NK-92 (cell line): Measurements from ENCODE around the gene FNIP1.
"Not testable (repeated sequence)": the region's sequence is repeated elsewhere in the genome, so short reads cannot be mapped to it uniquely, and the experiment has no call there.

Experiments
- DNase-seq: peaks from one replicate; lab custom pipeline; 2025; ENCODE audit not compliant: unreplicated experiment; lab: John Stamatoyannopoulos, UW

The FNIP1 gene

GRCh38 chr5:131796793-131797693, at the start of gene FNIP1:
Gene FNIP1 (minus strand): TSS chr5:131797017. CDS start chr5:131796921, 96 bp downstream.
- peak; percentile 88 for DNase-seq

GRCh38 chr5:131846536-131846935, 49.7 kb upstream of the FNIP1 start:
- DNase-seq: no peak

GRCh38 chr5:131845828-131846227, 49.0 kb upstream of the FNIP1 start:
- no peak for DNase-seq

- not testable (repeated sequence) for DNase-seq
Observed at GRCh38 chr5:131842971-131843370, 46.2 kb upstream of the FNIP1 start.

DNA sequence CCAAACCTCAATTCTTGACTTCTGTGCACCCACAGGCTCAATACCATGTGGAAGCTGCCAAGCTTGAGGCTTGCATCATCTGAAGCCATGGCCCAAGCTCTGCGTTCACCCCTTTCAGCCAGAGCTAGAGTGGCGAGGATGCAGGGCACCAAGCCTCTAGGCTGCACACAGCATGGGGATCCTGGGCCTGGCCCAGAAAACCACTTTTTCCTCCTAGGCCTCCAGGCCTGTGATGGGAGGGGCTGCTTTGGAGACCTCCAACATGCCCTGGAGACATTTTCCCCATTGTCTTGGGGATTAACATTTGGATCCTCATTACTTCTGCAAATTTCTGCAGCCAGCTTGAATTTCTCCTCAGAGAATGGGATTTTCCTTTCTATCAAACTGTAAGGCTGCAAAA, 35.9 kb upstream of the FNIP1 start:
- not testable (repeated sequence) for DNase-seq

DNA sequence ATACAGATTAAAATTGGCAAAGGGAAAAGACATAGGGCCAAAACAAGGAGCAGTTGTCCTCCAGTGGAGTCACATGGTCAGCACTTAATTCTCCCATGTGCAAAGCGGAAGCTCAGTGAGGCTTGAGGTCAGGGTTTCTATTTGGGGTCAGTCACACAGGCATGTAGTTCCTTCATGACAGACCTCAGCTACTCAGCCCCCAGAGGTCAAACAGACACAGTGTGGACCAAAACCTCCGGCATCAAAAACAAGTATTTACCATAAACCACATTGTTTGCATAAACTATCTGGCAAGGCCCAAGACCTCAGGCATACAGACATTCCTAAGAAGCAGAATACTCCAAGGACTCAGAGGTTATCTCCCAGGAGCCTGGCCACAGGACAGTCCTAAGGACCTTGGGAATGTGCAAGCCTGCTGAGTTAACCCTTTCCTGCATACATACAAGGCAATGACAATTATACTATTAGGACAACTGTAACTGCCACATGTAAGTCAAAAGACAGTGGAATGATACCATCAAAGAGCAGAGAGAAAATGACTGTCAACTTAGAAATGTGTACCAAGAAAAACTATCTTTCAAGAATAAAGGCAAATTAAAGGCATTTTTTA, 28.7 kb upstream of the FNIP1 start:
- no peak for DNase-seq

GRCh38 chr5:131824631-131825030, 27.8 kb upstream of the FNIP1 start:
- no peak for DNase-seq

DNA sequence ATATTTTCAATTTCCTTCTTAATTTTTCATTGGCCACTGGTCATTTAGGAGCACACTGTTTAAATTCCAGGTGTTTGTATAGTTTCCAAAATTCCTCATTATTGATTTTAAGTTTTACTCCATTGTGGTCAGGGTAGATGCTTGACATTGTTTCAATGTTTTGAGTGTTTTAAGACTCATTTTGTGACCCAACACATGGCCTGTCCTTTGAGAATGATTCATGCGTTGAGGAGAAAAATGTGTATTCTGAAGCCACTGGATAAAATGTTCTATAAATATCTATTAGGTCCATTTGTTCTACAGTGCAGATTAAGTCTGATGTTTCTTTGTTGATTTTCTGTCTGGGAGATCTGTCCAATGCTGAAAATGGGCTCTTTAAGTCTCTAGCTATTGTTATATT, 24.4 kb upstream of the FNIP1 start:
- DNase-seq: no peak

DNA sequence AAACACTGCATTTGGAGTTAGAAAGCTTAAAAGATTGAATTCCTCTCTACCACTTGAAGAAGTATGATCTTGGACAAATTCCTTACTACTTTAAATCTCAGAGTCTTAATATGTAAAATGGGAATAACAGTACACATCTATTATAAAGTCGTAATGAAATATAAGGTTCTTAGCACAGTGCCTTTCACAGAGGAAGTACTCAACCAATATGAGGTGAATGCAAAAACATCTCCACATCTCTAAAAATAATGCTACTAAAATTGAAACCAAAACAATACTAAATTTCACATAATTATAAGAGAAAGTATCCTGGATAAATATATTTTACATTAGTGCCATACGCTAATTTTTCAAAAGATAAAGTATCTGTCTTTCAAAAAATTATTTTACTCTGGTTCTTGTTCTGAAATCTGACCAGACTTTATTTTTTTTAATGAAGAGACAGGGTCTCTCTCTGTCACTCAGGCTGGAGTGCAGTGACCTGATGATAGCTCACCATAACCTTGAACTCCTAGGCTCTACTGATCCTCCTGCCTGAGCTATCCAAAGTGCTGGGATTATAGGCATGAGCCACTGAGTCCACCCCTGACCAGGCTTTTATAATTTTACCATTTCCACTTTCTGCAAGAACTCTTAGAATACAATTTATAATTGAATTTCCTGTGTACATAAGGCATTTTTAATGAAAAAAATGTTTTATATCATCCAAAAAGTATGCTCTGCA, 21.3 kb upstream of the FNIP1 start:
- no peak for DNase-seq

- no peak for DNase-seq
Observed at GRCh38 chr5:131814990-131815389, 18.2 kb upstream of the FNIP1 start.

- DNase-seq: no peak
Observed at GRCh38 chr5:131812371-131813160, 15.7 kb upstream of the FNIP1 start.

DNA sequence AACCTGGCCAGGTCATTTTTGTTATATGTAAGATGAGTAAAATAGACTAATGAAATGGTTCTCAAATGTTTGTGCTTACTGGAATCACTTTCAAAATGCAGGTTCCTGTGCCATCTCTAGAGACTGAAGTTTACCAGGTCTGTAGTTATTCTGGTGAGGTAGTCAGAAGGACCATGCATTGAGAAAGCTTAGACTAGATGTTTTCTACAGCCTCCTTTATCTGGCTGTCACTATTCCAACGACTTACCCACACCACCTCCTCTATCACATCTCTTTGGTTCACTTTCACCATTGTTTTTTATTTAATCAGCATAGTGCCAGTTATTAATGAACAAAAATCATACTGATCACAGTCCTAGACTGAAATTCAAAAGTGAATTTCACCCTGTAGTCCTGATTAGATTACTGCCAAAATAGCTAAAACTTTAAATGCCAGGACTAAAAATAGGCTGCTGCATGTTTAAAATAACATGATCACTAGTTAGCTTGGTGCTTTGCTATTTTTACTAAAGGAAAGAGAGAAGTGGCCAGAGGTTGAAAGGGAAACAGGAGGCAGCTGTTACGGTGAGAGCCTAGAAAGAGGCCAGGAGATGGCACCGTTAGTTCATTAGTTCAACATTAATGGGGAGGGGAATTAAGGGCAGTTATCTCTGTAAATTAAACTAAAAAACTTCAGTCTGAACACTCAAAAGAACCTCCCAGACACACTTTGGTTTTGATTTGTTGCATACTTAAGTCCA, 13.9 kb upstream of the FNIP1 start:
- DNase-seq: no peak

DNA sequence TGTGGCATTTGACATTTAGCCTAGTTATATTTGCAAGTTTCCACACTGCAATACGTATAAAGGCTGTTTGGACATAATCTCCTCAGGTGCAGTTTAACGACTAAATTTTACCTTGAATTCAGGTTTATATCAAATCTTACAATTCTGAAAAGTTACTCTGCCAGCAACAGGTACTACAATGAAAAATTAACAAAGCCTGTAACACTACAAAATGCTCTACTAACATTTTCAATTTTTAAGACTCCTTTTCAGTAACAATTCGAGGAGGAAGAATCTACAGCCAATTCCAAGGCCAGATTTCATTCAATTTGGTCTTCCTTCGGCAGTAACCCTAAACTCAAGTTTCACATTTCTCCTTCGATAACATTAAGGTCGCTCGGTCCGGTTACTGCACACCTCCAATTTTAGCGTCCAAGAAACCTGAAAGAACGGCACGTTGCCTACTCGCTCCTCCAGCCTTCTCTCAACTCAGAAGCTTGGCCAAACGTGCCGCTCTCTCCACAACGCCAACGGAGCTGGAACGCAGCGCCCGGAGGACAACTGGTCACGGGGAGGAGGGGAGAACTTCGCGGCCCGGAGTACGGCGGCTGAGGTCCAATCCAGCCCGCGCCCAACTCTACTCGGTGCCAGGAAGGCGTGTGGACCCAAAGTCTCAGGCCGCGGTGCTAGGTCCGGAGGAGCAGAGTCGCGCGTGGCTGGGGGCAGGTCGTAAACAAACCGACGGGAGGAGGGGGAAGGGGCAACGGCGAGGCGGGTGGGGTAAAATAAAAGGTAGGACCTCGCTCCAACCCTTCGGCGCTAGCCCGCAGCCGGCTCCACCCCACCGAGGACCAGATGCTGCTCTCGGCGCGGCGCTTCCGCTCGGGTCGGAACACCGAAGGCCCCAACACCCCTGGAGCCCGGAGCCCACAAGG, 681 bp downstream of the FNIP1 start:
- no peak for DNase-seq

- DNase-seq: no peak
Observed at GRCh38 chr5:131795228-131795627, 1.6 kb downstream of the FNIP1 start.

DNA sequence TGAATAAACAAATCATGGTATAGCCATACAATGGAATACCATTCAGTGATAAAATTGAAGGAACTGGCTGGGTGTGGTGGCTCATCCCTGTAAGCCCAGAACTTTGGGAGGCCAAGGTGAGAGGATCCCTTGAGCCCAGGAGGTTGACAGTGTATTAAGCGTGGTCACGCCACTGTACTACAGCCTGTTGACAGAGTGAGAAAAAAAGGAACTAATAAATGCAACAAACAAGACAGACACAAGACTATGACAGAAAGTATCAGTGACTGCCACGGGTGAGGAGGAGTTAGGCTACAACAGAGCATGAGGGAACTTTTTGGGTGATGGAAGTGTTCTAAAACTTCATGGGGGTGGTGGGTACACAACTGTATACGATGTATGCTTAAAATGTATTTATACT, 2.2 kb downstream of the FNIP1 start:
- DNase-seq: no peak

GRCh38 chr5:131792896-131793295, 3.9 kb downstream of the FNIP1 start:
- no peak for DNase-seq

GRCh38 chr5:131791866-131792265, 5.0 kb downstream of the FNIP1 start:
- no peak for DNase-seq

- DNase-seq: no peak
Observed at GRCh38 chr5:131790550-131790949, 6.3 kb downstream of the FNIP1 start.

- no peak for DNase-seq
Observed at GRCh38 chr5:131789765-131790164, 7.1 kb downstream of the FNIP1 start.
